HL-60 (cell line): ENCODE data around the gene CTXN1.

Experiments used
- DNase-seq, 2 experiments: peaks; one replicate each; pipeline ENCODE4 v3.0.0-alpha.2; 2010 to 2020; ENCODE audit warnings: low read depth in 1 of 2, low spot score in 1 of 2
- H3K27ac ChIP-seq: fragments of 250-450 bp; sonication (Bioruptor Pico); replicated peaks from 2 replicates; pipeline ENCODE4 v1.5.1; 2020; ENCODE audit warnings: mild to moderate bottlenecking, moderate library complexity
- H3K27me3 ChIP-seq: fragments of 250-450 bp; sonication (Bioruptor Pico); 2 replicates; pipeline ENCODE4 v1.5.1; 2021; ENCODE audit warnings: mild to moderate bottlenecking, moderate library complexity; ENCODE audit not compliant: insufficient read depth, poor library complexity, severe bottlenecking
- H3K4me3 ChIP-seq: replicated peaks from 2 replicates; pipeline ENCODE4 v1.5.1; 2011; ENCODE audit warnings: mild to moderate bottlenecking, control low read depth, low read length; ENCODE audit not compliant: insufficient read depth
- CTCF ChIP-seq: IDR thresholded peaks from one replicate; pipeline ENCODE4 v1.5.1; 2011; ENCODE audit warnings: low read length, control low read depth, inconsistent platforms; ENCODE audit not compliant: insufficient read depth
- GABPA ChIP-seq: IDR thresholded peaks from 2 replicates; pipeline ENCODE4 v1.6.1; 2012; ENCODE audit warnings: low read depth
- POLR2AphosphoS5 ChIP-seq: IDR thresholded peaks from 2 replicates; pipeline ENCODE4 v1.6.1; 2012; ENCODE audit warnings: low read depth
- REST ChIP-seq: IDR thresholded peaks from 2 replicates; pipeline ENCODE4 v1.6.1; 2012; ENCODE audit warnings: low read depth; ENCODE audit not compliant: insufficient replicate concordance
- SPI1 ChIP-seq: IDR thresholded peaks from 2 replicates; pipeline ENCODE4 v1.6.1; 2012; ENCODE audit warnings: low read depth, mild to moderate bottlenecking, borderline replicate concordance

The CTXN1 gene

GRCh38 chr19:7911508-7912143 is 14.3 kb downstream of the CTXN1 start:
- H3K4me3 ChIP-seq: no peak overlapping the region
- no peak for DNase-seq
- H3K27me3 ChIP-seq: peaks cover 3% of the 10 kb centered on the region
- no peak overlapping the region for H3K27ac ChIP-seq
- no peak for TF ChIP-seq REST
- no peak for TF ChIP-seq POLR2AphosphoS5
- TF ChIP-seq SPI1: no peak
- no peak for TF ChIP-seq GABPA
- no peak for TF ChIP-seq CTCF

- TF ChIP-seq POLR2AphosphoS5: no peak
- no peak for TF ChIP-seq GABPA
- no peak for TF ChIP-seq SPI1
- no peak for TF ChIP-seq REST
- no peak for TF ChIP-seq CTCF
- Histone ChIP-seq H3K27me3 (no peaks in the 10 kb centered on the region), H3K27ac (no peak overlapping the region), H3K4me3 (no peak overlapping the region)
- DNase-seq: no peak
These were observed 15.4 kb downstream of the CTXN1 start for GRCh38 chr19:7910321-7911161.

GRCh38 chr19:7909471-7910067 is 16.4 kb downstream of the CTXN1 start:
- DNase-seq: no peak
- Histone ChIP-seq H3K27me3 (no peaks in the 10 kb centered on the region), H3K27ac (no peak overlapping the region), H3K4me3 (no peak overlapping the region)
- TF ChIP-seq GABPA (no peak), CTCF (no peak), REST (no peak), POLR2AphosphoS5 (no peak), SPI1 (no peak)
